H9 (cell line): Measurements from ENCODE around the gene SYMPK. TPM values are rescaled to one million over a fixed set of nuclear protein-coding genes. Genes with fewer than 3 reads are reported as not detected.

Experiments
- DNase-seq: peaks from one replicate; pipeline ENCODE4 v3.0.0-alpha.2; 2017
- H2AFZ ChIP-seq: one replicate; pipeline ENCODE4 v1.6.1; 2013; ENCODE audit warnings: mild to moderate bottlenecking, low read length, control low read depth, moderate library complexity
- H2AK5ac ChIP-seq: 2 replicates; pipeline ENCODE4 v1.6.1; 2013; ENCODE audit warnings: low read length, control low read depth, mixed read lengths; ENCODE audit not compliant: insufficient read length
- H2BK120ac ChIP-seq: one replicate; pipeline ENCODE4 v1.6.1; 2013; ENCODE audit warnings: low read depth, mild to moderate bottlenecking, low read length, control low read depth, inconsistent platforms; ENCODE audit not compliant: poor library complexity, severe bottlenecking
- H2BK12ac ChIP-seq: 2 replicates; pipeline ENCODE4 v1.6.1; 2013; ENCODE audit warnings: low read length, control low read depth, mixed read lengths, low read depth; ENCODE audit not compliant: insufficient read length
- H2BK15ac ChIP-seq: 2 replicates; pipeline ENCODE4 v1.6.1; 2013; ENCODE audit warnings: low read depth, low read length, control low read depth
- H2BK20ac ChIP-seq: one replicate; pipeline ENCODE4 v1.6.1; 2013; ENCODE audit warnings: low read depth, mild to moderate bottlenecking, low read length, control low read depth, inconsistent platforms; ENCODE audit not compliant: poor library complexity, severe bottlenecking
- H2BK5ac ChIP-seq: 2 replicates; pipeline ENCODE4 v1.6.1; 2013; ENCODE audit warnings: low read length, control low read depth, mixed read lengths; ENCODE audit not compliant: insufficient read length
- H3K14ac ChIP-seq: 2 replicates; pipeline ENCODE4 v1.6.1; 2013; ENCODE audit warnings: low read length, control low read depth; ENCODE audit not compliant: insufficient read depth
- H3K18ac ChIP-seq: 2 replicates; pipeline ENCODE4 v1.6.1; 2013; ENCODE audit warnings: low read depth, mild to moderate bottlenecking, mixed read lengths, low read length, control low read depth; ENCODE audit not compliant: insufficient read length
- H3K23ac ChIP-seq: 2 replicates; pipeline ENCODE4 v1.6.1; 2013; ENCODE audit warnings: low read length, control low read depth, mixed read lengths, low read depth; ENCODE audit not compliant: insufficient read length
- H3K23me2 ChIP-seq: 2 replicates; pipeline ENCODE4 v1.6.1; 2013; ENCODE audit warnings: low read depth, mild to moderate bottlenecking, mixed read lengths, low read length, control low read depth; ENCODE audit not compliant: insufficient read length, poor library complexity, severe bottlenecking
- H3K27ac ChIP-seq: 2 replicates; pipeline ENCODE4 v1.5.1; 2013; ENCODE audit warnings: low read length, control low read depth, mixed read lengths, low read depth; ENCODE audit not compliant: insufficient read length
- H3K27me3 ChIP-seq: 2 replicates; pipeline ENCODE4 v1.6.1; 2013; ENCODE audit warnings: low read length, control low read depth, inconsistent platforms; ENCODE audit not compliant: insufficient read depth
- H3K4ac ChIP-seq: 2 replicates; pipeline ENCODE4 v1.6.1; 2013; ENCODE audit warnings: low read depth, mild to moderate bottlenecking, control low read depth, inconsistent platforms, low read length, moderate library complexity
- H3K4me1 ChIP-seq: 2 replicates; pipeline ENCODE4 v1.6.1; 2013; ENCODE audit warnings: low read length, control low read depth, inconsistent platforms; ENCODE audit not compliant: insufficient read depth
- H3K4me2 ChIP-seq: 2 replicates; pipeline ENCODE4 v1.6.1; 2013; ENCODE audit warnings: low read length, control low read depth, mixed read lengths; ENCODE audit not compliant: insufficient read length, insufficient read depth
- H3K56ac ChIP-seq: 2 replicates; pipeline ENCODE4 v1.6.1; 2013; ENCODE audit warnings: low read depth, mild to moderate bottlenecking, mixed read lengths, low read length, control low read depth; ENCODE audit not compliant: insufficient read length
- H3K79me1 ChIP-seq: 2 replicates; pipeline ENCODE4 v1.6.1; 2013; ENCODE audit warnings: low read depth, mild to moderate bottlenecking, moderate library complexity, low read length, control low read depth, inconsistent platforms; ENCODE audit not compliant: insufficient read depth, poor library complexity, severe bottlenecking
- H3K79me2 ChIP-seq: 2 replicates; pipeline ENCODE4 v1.6.1; 2013; ENCODE audit warnings: low read length, control low read depth, inconsistent platforms; ENCODE audit not compliant: insufficient read depth
- H3K9ac ChIP-seq: 2 replicates; pipeline ENCODE4 v1.6.1; 2013; ENCODE audit warnings: low read length, control low read depth, mixed read lengths; ENCODE audit not compliant: insufficient read length; ENCODE audit errors: extremely low read depth
- H3K9me3 ChIP-seq: one replicate; pipeline ENCODE4 v1.6.1; 2013; ENCODE audit warnings: low read depth, low read length, inconsistent platforms; ENCODE audit not compliant: control insufficient read depth
- H3T11ph ChIP-seq: one replicate; pipeline ENCODE4 v1.6.1; 2013; ENCODE audit warnings: mild to moderate bottlenecking, low read length, control low read depth, inconsistent platforms
- H4K20me1 ChIP-seq: one replicate; pipeline ENCODE4 v1.6.1; 2013; ENCODE audit not compliant: control insufficient read depth, insufficient read length, insufficient read depth
- H4K5ac ChIP-seq: 2 replicates; pipeline ENCODE4 v1.6.1; 2013; ENCODE audit warnings: low read depth, mild to moderate bottlenecking, mixed read lengths, low read length, control low read depth; ENCODE audit not compliant: insufficient read length
- H4K8ac ChIP-seq: replicated peaks from 2 replicates; pipeline ENCODE4 v1.6.1; 2013; ENCODE audit warnings: low read length, control low read depth, mixed read lengths, low read depth; ENCODE audit not compliant: insufficient read length
- H4K91ac ChIP-seq: 2 replicates; pipeline ENCODE4 v1.6.1; 2013; ENCODE audit warnings: low read depth, mild to moderate bottlenecking, moderate library complexity, mixed read lengths, low read length, control low read depth; ENCODE audit not compliant: insufficient read length
- H3K27ac Mint-ChIP-seq, 3 experiments: 2 replicates in 2 of 3; 3 replicates in 1 of 3; pipeline ENCODE4 v1.8.0; 2020 to 2021; ENCODE audit warnings: mixed read lengths in 3 of 3, mild to moderate bottlenecking in 1 of 3, moderate library complexity in 1 of 3
- H3K27me3 Mint-ChIP-seq: 2 replicates; pipeline ENCODE4 v1.8.0; 2021; ENCODE audit warnings: low read depth, mild to moderate bottlenecking, moderate library complexity, mixed read lengths
- H3K36me3 Mint-ChIP-seq, 3 experiments: 2 replicates in 2 of 3; 3 replicates in 1 of 3; pipeline ENCODE4 v1.8.0; 2020 to 2021; ENCODE audit warnings: low read depth in 3 of 3, mixed read lengths in 3 of 3; ENCODE audit not compliant: insufficient read depth in 1 of 3
- H3K4me1 Mint-ChIP-seq, 2 experiments: 2 replicates each; pipeline ENCODE4 v1.8.0; 2020; ENCODE audit warnings: mixed read lengths in 2 of 2
- H3K4me3 Mint-ChIP-seq, 2 experiments: 2 replicates in 1 of 2; 3 replicates in 1 of 2; pipeline ENCODE4 v1.8.0; 2020 to 2021; ENCODE audit warnings: mild to moderate bottlenecking in 2 of 2, mixed read lengths in 2 of 2, moderate library complexity in 1 of 2
- H3K9me3 Mint-ChIP-seq, 2 experiments: 2 replicates in 1 of 2; 3 replicates in 1 of 2; pipeline ENCODE4 v1.8.0; 2020; ENCODE audit warnings: mild to moderate bottlenecking in 2 of 2, mixed read lengths in 2 of 2, moderate library complexity in 1 of 2
- CTCF ChIP-seq: fragments of 200-600 bp; sonication (generic); conservative IDR thresholded peaks from 3 replicates; pipeline ENCODE4 v1.8.0; 2021; ENCODE audit warnings: antibody characterized with exemption, mild to moderate bottlenecking
- WGBS: extraction: QIAGEN DNeasy Blood & Tissue Kit; methylation state at CpG from one replicate; pipeline ENCODE4 v1.1.7; 2013; ENCODE audit warnings: missing lambda C conversion rate, low lambda C conversion rate, mixed read lengths; ENCODE audit not compliant: insufficient read length; ENCODE audit errors: extremely low coverage; 5-methylcytosine and 5-hydroxymethylcytosine counted together
- total RNA-seq: library from RNA; stranded (reverse); gene quantifications from 2 replicates; pipeline ENCODE4 v1.2.1, GENCODE V29; 2021

The SYMPK gene
- total RNA-seq, 1 experiment from 2014 or later: 104 TPM

GRCh38 chr19:45792470-45793177, 70.3 kb downstream of the SYMPK start, which contains the start of gene DMWD:
DMWD (minus strand) TSS chr19:45792845; CDS start chr19:45792756, 89 bp downstream.
- Histone ChIP-seq H2BK12ac (no peak within 1 kb of the TSS), H3K56ac (no peak within 1 kb of the TSS), H3K23ac (no peak within 1 kb of the TSS), H3K4me2 (peak within 1 kb of the TSS; percentile 96), H3K4ac (no peak within 1 kb of the TSS), H3K14ac (peak within 1 kb of the TSS; percentile 98), H3K9me3 (no peaks in the 10 kb centered on the region), H2AK5ac (no peak within 1 kb of the TSS), H3K27me3 (no peaks in the 10 kb centered on the region), H3K4me1 (0 out of 2 replicates have a peak, but pooled peaks cover 3% of the 10 kb centered on the region), H3K23me2 (peaks cover 7% of the 10 kb centered on the region), H2AFZ (no peak within 1 kb of the TSS), H4K20me1 (no peaks in the 10 kb centered on the region), H2BK5ac (no peak within 1 kb of the TSS), H3T11ph (no peak within 1 kb of the TSS), H3K79me2 (0 out of 2 replicates have a peak, but pooled peaks cover 3% of the 10 kb centered on the region), H2BK15ac (no peak within 1 kb of the TSS; the same call in 1 of the 2 replicates), H3K18ac (peak within 1 kb of the TSS; percentile 93), H2BK120ac (no peak within 1 kb of the TSS), H2BK20ac (no peak within 1 kb of the TSS), H3K27ac (no peak within 1 kb of the TSS), H4K5ac (no peak within 1 kb of the TSS), H3K9ac (peak within 1 kb of the TSS; percentile 91), H4K91ac (no peak within 1 kb of the TSS), H3K79me1 (peaks cover 8% of the 10 kb centered on the region), H4K8ac (no peak within 1 kb of the TSS)
- no CpG with 5 or more reads among the region's 86 CpGs for WGBS
- peak; percentile 99 for DNase-seq
- H3K4me3 Mint-ChIP-seq: peak within 1 kb of the TSS; percentile 95 to 98
- H3K27me3 Mint-ChIP-seq: peaks cover 20% of the 10 kb centered on the region
- no peak for TF ChIP-seq CTCF
- H3K36me3 Mint-ChIP-seq: peaks cover 15 to 32% (median 32%) of the 10 kb centered on the region in 3 experiments
- peaks cover 20 to 25% of the 10 kb centered on the region in 2 experiments for H3K4me1 Mint-ChIP-seq
- H3K27ac Mint-ChIP-seq: peak within 1 kb of the TSS; percentile 19 to 95 (median 89); a peak in 6 of 7 replicates
- H3K9me3 Mint-ChIP-seq: peaks cover 0 to 2% of the 10 kb centered on the region in 2 experiments; a peak in 1 of 5 replicates
